Measurements from ENCODE around the gene NAV2. TPM values are rescaled to one million over a fixed set of nuclear protein-coding genes. Genes with fewer than 3 reads are reported as not detected.

NAV2 gene
- total and polyA plus RNA-seq, 2 experiments from 2014 or later, result 26.0 to 45.0 TPM

GRCh38 chr11:19775622-19776021, 63.0 kb downstream of the NAV2 start:
- Mint-ChIP-seq H3K4me3 (peak overlapping the region; percentile 38; the same call in 2 of the 3 replicates), H3K9me3 (no peaks in the 10 kb centered on the region), H3K4me1 (peaks cover 79% of the 10 kb centered on the region), H3K36me3 (ENCODE audit: low read depth) (peaks cover 30% of the 10 kb centered on the region), H3K27ac (no peak overlapping the region; the same call in 1 of the 2 replicates), H3K27me3 (ENCODE audit: insufficient read depth, low read depth, poor library complexity) (peaks cover 27% of the 10 kb centered on the region)
- Histone ChIP-seq H3K9me2 (ENCODE audit: insufficient read depth) (peaks cover 10% of the 10 kb centered on the region), H3K4me2 (peak overlapping the region; percentile 93; the same call in 1 of the 2 replicates), H3F3A (replicated peaks; ENCODE audit: low read depth) (0 out of 2 replicates have a peak, but pooled peaks cover 3% of the 10 kb centered on the region), H3K4me3 (no peak overlapping the region), H2AFZ (no peak overlapping the region), H4K20me1 (replicated peaks; ENCODE audit: insufficient read depth) (no peaks in the 10 kb centered on the region; the same call in 1 of the 2 replicates), H3K36me3 (ENCODE audit: insufficient read depth) (no peaks in the 10 kb centered on the region), H3K4me1 (ENCODE audit: insufficient read depth) (peaks cover 60% of the 10 kb centered on the region), H3K27ac (ENCODE audit: low read depth) (no peak overlapping the region), H3K27me3 (ENCODE audit: insufficient read depth) (no peaks in the 10 kb centered on the region), H3K79me2 (replicated peaks; ENCODE audit: insufficient read depth) (peaks cover 34% of the 10 kb centered on the region)
- TF ChIP-seq ZNF114 (CRISPR knock-in tag; IDR thresholded peaks at IDR 0.05) (no peak), REST (IDR thresholded peaks at IDR 0.05; ENCODE audit: unreplicated experiment) (no peak), STAT1 (IDR thresholded peaks at IDR 0.05; ENCODE audit: unreplicated experiment) (no peak), NANOG (IDR thresholded peaks at IDR 0.05; ENCODE audit: borderline replicate concordance) (no peak), ZNF331 (CRISPR knock-in tag; IDR thresholded peaks at IDR 0.05; ENCODE audit: low read depth) (no peak), EZH2 (IDR thresholded peaks at IDR 0.05; ENCODE audit: low read depth, unreplicated experiment) (no peak), EZH2phosphoT487 (IDR thresholded peaks at IDR 0.05; ENCODE audit: unreplicated experiment) (no peak), CTCF (conservative IDR thresholded peaks at IDR 0.05; ENCODE audit: low read depth in 2 of 2) (no peak), JUNB (IDR thresholded peaks at IDR 0.05; ENCODE audit: unreplicated experiment) (no peak), ZNF462 (CRISPR knock-in tag; IDR thresholded peaks at IDR 0.05) (no peak), CREB1 (CRISPR knock-in tag; IDR thresholded peaks at IDR 0.05; ENCODE audit: low read depth) (no peak), POLR2AphosphoS5 (IDR thresholded peaks at IDR 0.05; ENCODE audit: low read depth) (no peak), ETS1 (IDR thresholded peaks at IDR 0.05) (no peak)
- ATAC-seq (no peak), DNase-seq (ENCODE audit: low spot score) (no peak)

Measured in GM23338 (cell line).